SK-N-MC (cell line): ENCODE data around the gene FOXP1.

Experiments
- DNase-seq: peaks from one replicate; pipeline ENCODE4 v3.0.0-alpha.2; 2011; ENCODE audit warnings: low read depth, low spot score
- H3K27ac ChIP-seq: fragments of 200-600 bp; sonication (generic); 2 replicates; pipeline ENCODE4 v1.5.1; 2016; ENCODE audit warnings: mixed run types
- H3K36me3 ChIP-seq: fragments of 200-600 bp; sonication (generic); 2 replicates; pipeline ENCODE4 v1.6.1; 2017; ENCODE audit warnings: antibody characterized with exemption, low read length, mixed read lengths; ENCODE audit not compliant: insufficient read depth
- H3K4me3 ChIP-seq: fragments of 200-600 bp; sonication (generic); 2 replicates; pipeline ENCODE4 v1.5.1; 2016
- H3K9ac ChIP-seq: fragments of 200-600 bp; sonication (generic); 2 replicates; pipeline ENCODE4 v1.8.0; 2017; ENCODE audit warnings: mixed run types, mixed read lengths; ENCODE audit not compliant: insufficient read length
- H3K9me3 ChIP-seq: fragments of 200-600 bp; sonication (generic); 2 replicates; pipeline ENCODE4 v1.6.1; 2017; ENCODE audit warnings: low read depth, mild to moderate bottlenecking, antibody characterized with exemption, low read length, moderate library complexity, mixed read lengths
- EZH2 ChIP-seq: fragments of 200-600 bp; sonication (generic); IDR thresholded peaks from one replicate; pipeline ENCODE4 v1.6.1; 2017; ENCODE audit warnings: antibody characterized with exemption
- FOXP2 ChIP-seq: optimal IDR thresholded peaks from 2 replicates; pipeline ENCODE3; 2011; ENCODE audit warnings: mild to moderate bottlenecking, moderate library complexity; ENCODE audit not compliant: insufficient read depth; ENCODE audit errors: extremely low read length, control extremely low read depth
- POLR2AphosphoS5 ChIP-seq: IDR thresholded peaks from 2 replicates; pipeline ENCODE4 v1.6.1; 2012; ENCODE audit warnings: mild to moderate bottlenecking, low read depth, low read length, borderline replicate concordance

The FOXP1 gene

DNA sequence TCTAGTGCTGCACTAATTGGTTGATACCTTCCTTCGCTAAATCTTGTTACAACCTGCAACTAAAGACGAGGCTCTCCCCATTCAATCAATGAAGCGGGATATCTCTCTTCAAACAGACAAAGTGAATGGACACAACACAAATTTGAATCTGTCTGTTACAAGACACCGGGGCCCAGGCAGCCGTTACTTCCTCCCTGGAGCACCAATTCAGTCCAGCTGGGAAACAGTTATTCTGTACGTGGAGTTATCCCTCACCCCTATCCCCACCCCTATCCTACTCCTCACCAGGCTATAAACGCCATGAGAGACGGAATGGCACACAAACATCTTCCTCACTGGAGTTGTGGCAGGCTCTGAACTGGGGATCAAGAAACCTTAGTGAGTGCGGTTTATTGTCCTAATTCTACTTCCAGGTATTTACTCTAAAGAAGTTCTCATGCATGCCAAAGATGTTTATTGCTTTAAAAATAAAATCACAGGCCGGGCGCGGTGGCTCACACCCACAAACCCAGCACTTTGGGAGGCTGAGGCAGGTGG lies 181.8 kb downstream of the FOXP1 start:
- Histone ChIP-seq H3K4me3 (no peak overlapping the region), H3K9me3 (no peaks in the 10 kb centered on the region), H3K27ac (no peak overlapping the region), H3K9ac (no peak overlapping the region), H3K36me3 (no peaks in the 10 kb centered on the region)
- DNase-seq: no peak
- TF ChIP-seq POLR2AphosphoS5 (no peak), FOXP2 (no peak), EZH2 (no peak)

DNA sequence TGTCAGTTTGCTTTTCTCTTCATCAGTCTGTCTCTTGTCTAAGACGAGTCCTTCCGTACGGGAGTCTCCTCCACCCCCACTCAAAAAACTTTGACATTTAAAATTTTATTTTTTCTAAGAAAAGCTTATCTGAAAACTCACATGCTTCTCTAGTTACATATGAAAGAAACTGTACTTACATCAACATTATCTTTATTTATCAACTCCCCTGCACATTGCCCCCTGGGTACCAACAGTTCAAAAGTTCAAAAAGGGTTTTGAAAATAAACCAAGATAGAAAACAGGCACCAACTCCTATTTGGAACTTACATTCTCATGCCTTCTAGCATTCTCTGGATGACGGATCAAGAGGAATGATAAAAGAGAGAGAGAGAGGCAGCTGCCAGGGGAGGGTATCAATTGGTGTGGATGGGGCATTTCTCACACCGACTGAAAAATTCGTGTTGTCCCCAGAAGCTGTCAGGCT lies 182.5 kb downstream of the FOXP1 start:
- Histone ChIP-seq H3K9ac (no peak overlapping the region), H3K27ac (no peak overlapping the region), H3K4me3 (no peak overlapping the region), H3K36me3 (no peaks in the 10 kb centered on the region), H3K9me3 (no peaks in the 10 kb centered on the region)
- TF ChIP-seq FOXP2 (no peak), EZH2 (no peak), POLR2AphosphoS5 (no peak)
- DNase-seq: no peak

DNA sequence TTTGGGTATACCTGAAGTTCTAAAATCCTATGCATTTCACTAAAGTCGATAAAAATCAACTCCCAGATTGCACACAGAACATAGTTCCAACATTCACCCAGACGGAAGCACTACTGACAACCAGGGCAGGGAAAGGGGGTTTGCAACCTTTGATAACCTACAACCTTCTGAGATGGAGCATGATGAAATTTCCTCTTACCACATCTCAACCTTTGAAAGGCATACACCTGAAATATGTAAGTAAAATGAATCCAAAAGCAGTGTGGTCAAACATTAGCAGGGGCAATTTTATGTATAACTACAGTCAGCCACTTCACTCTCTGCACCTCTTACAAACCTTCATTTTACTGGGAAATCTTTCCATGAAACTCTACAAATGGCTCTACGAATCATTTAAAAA lies 184.1 kb downstream of the FOXP1 start:
- no peak for TF ChIP-seq FOXP2
- no peak for TF ChIP-seq EZH2
- TF ChIP-seq POLR2AphosphoS5: no peak
- Histone ChIP-seq H3K9me3 (no peaks in the 10 kb centered on the region), H3K36me3 (no peaks in the 10 kb centered on the region), H3K4me3 (no peak overlapping the region), H3K27ac (no peak overlapping the region), H3K9ac (no peak overlapping the region)
- DNase-seq: no peak

DNA sequence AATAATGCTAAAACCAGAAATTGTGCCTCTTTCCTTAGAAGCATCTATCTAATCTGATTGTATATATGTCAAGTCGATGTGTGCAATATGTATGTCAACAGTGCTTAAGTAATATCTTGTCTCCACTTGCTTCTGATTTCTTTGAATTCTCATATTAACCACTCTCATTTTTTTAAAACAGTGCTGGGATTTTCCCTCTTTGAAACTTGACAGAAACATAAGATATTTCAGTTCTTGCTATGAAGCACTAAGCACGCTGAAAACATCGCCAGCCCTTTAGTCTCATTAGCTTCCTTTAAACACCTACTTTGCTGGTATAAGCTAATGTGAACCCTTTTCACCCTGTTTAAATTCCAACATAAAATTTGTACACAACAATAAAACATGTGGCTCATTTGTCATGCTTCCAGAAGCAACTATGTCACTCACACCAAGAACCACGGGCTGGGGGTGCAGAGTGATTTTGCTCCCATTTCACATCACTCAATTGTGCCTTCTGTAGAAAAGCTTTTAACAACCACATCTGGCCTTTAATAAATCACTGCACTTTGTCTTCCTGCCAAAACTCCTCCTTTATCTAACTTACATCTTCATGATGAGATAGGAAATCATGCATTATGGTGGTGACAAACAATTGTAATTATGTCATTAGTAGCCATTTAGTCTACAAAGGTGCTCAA lies 185.2 kb downstream of the FOXP1 start:
- Histone ChIP-seq H3K27ac (no peak overlapping the region; the same call in 1 of the 2 replicates), H3K9me3 (no peaks in the 10 kb centered on the region), H3K4me3 (no peak overlapping the region), H3K36me3 (no peaks in the 10 kb centered on the region), H3K9ac (no peak overlapping the region)
- no peak for TF ChIP-seq POLR2AphosphoS5
- TF ChIP-seq EZH2: no peak
- TF ChIP-seq FOXP2: no peak
- DNase-seq: no peak

DNA sequence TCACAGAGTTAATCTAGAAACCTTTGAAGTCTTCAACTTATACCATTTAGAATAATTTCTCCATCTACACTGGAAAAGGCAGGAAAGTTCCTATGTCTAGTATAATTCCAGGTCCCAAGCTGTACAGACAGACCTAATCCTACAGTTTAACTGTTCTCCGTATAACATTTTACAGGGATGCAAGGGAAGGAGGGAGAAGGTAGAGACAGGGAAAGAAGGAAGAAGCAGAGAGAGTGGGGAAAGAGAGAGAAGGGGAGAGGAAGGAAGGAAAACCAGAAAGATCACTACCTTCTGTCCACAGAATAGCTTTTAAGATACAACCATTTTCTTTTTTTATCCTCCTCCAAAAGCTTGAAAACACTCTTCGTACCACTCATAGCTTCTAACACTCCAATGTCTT lies 185.8 kb downstream of the FOXP1 start:
- DNase-seq: no peak
- Histone ChIP-seq H3K36me3 (no peaks in the 10 kb centered on the region), H3K27ac (no peak overlapping the region), H3K4me3 (no peak overlapping the region), H3K9me3 (no peaks in the 10 kb centered on the region), H3K9ac (no peak overlapping the region)
- no peak for TF ChIP-seq FOXP2
- TF ChIP-seq POLR2AphosphoS5: no peak
- no peak for TF ChIP-seq EZH2

DNA sequence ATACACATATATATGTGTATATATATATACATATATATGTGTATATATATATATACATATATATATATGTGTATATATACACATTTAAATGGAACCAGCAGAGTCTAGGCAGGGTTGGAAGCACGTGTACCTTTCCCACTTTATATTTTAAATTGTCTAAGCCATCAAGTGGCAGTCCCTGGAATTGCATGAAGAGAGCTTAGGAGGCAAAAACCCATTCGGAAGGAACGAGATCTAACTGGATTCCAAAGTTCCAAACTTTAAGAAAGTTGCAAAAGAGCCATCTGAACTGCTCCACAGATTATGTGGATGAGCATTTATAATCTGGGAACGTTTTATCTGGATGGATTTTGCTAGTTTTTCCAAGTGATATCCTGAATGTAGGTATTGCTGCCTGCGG lies 186.5 kb downstream of the FOXP1 start:
- Histone ChIP-seq H3K9me3 (no peaks in the 10 kb centered on the region), H3K36me3 (no peaks in the 10 kb centered on the region), H3K9ac (no peak overlapping the region), H3K27ac (no peak overlapping the region), H3K4me3 (no peak overlapping the region)
- no peak for TF ChIP-seq EZH2
- TF ChIP-seq POLR2AphosphoS5: no peak
- no peak for TF ChIP-seq FOXP2
- DNase-seq: no peak

DNA sequence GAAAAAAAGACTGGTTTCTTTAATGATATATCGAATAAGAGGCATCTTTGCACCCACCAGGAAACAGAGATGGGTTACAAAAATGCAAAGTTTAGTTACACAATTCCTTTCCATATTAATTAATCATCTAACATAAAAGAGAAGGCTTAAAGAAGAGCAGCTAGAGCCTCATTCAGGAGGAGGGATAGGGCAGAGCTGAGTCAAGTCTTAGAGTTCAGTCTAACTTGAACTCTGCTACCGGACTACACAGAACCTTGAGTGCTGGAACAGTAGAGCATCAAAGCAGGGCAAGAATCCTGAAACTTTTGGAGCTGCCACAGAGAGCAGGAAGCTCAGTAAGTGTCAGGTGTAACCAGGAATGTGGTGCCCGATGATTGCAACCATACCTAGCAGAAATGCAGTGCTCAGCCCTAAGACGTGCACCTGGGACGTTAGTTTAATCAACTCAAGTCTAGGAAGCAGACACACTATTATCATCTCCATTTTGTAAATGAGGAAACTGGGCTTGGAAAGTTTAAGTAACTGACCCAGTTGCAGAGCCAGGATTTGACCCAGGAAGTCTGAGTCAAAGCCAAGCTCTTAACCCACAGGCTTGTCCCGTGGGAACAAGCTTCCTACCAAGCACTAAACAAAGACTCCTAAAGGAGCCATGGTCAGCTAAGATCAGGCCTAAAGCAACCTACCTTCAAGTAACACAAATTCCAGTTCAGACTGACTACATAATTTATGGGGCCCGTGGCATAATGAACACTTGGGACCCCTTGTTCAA lies 187.4 kb downstream of the FOXP1 start:
- Histone ChIP-seq H3K27ac (0 out of 2 replicates have a peak overlapping the region, but pooled peaks have one; percentile 25), H3K36me3 (no peaks in the 10 kb centered on the region), H3K9ac (no peak overlapping the region), H3K4me3 (no peak overlapping the region), H3K9me3 (no peaks in the 10 kb centered on the region)
- DNase-seq: no peak
- TF ChIP-seq EZH2 (no peak), FOXP2 (no peak), POLR2AphosphoS5 (no peak)

DNA sequence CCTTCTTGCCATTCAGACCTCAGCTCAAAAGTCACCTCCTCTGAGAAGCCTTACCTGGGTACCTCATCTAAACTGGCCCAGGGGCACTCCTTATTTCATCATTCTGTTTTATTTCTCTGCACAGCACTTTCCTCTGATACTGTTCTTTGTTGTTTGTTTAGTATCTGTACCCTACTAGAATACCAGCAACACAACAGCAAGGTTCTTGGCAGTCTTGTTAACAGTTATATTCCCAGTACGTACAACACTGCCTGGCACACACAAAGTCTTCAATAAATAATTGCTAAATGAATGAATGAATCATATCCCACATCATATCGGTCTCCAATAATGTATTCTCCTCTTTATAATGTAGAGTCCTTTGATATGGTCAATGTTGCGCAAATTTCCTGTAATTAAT lies 188.1 kb downstream of the FOXP1 start:
- Histone ChIP-seq H3K9ac (no peak overlapping the region), H3K27ac (peak overlapping the region; percentile 42; the same call in 1 of the 2 replicates), H3K36me3 (no peaks in the 10 kb centered on the region), H3K9me3 (no peaks in the 10 kb centered on the region), H3K4me3 (no peak overlapping the region)
- no peak for TF ChIP-seq POLR2AphosphoS5
- TF ChIP-seq FOXP2: no peak
- no peak for TF ChIP-seq EZH2
- DNase-seq: no peak
